Testis (tissue), 3 donors: ENCODE data around the gene CDK1. TPM values are rescaled to one million over a fixed set of nuclear protein-coding genes. Genes with fewer than 3 reads are reported as not detected.

Experiments used
- DNase-seq: peaks from one replicate; pipeline ENCODE4 v3.0.0-alpha.2; 2019
- H3K27ac ChIP-seq, 2 donors: fragments of 200-600 bp; sonication (generic); one replicate each; pipeline ENCODE4 v1.5.1; 2019
- H3K27me3 ChIP-seq: fragments of 200-600 bp; sonication (generic); one replicate; pipeline ENCODE4 v1.5.1; 2019
- H3K36me3 ChIP-seq: fragments of 200-600 bp; sonication (generic); one replicate; pipeline ENCODE4 v1.5.1; 2017; ENCODE audit warnings: low read depth; ENCODE audit errors: missing control alignments
- H3K4me1 ChIP-seq: fragments of 200-600 bp; sonication (generic); one replicate; pipeline ENCODE4 v1.5.1; 2019
- H3K4me3 ChIP-seq, 2 donors: fragments of 200-600 bp; sonication (generic); one replicate each; pipeline ENCODE4 v1.5.1; 2017 to 2019
- H3K9me3 ChIP-seq: fragments of 200-600 bp; sonication (generic); one replicate; pipeline ENCODE4 v1.5.1; 2017
- CTCF ChIP-seq, 3 experiments: fragments of 450-650 bp in 2 of 3; fragments of 200-600 bp in 1 of 3; sonication (generic) in 1 of 3; IDR thresholded peaks; one replicate each; pipeline ENCODE4 v1.5.1; 2016 to 2019; ENCODE audit warnings: antibody characterized with exemption in 3 of 3, mild to moderate bottlenecking in 2 of 3, moderate library complexity in 1 of 3
- POLR2A ChIP-seq: fragments of 450-650 bp; IDR thresholded peaks from one replicate; pipeline ENCODE4 v1.6.1; 2017; ENCODE audit warnings: antibody characterized with exemption, mild to moderate bottlenecking, moderate library complexity
- WGBS, 2 donors: methylation state at CpG; one replicate each; pipeline ENCODE4 v1.1.5; 2018; 5-methylcytosine and 5-hydroxymethylcytosine counted together
- intact Hi-C: fragments of 100-400 bp; cut with DNase I; formaldehyde crosslinking; loops from one replicate; pipeline ENCODE4 v1.15.1; 2023; ENCODE audit warnings: low total_unique reads
- polyA plus RNA-seq: library from polyadenylated mRNA; stranded (reverse); fragments of 350-450 nt; fragmentation: Illumina TruSeq; extraction: RNeasy Lipid Tissue Mini Kit (QIAGEN cat#74804); gene quantifications from one replicate; pipeline ENCODE4 v1.2.3, GENCODE V29; 2014; ENCODE audit warnings: low read depth, low replicate concordance; ENCODE audit not compliant: insufficient read depth
- total RNA-seq, 2 donors: library from RNA; depleted of rRNA; stranded (reverse); fragments of >200 nt; gene quantifications; one replicate each; pipeline ENCODE4 v1.2.3, GENCODE V29; 2016

CDK1 gene
- total and polyA plus RNA-seq, 3 donors from 2014 or later, result 11.8 to 47.9 (median 14.3) TPM

GRCh38 chr10:60737242-60737641 is 41.0 kb upstream of the CDK1 start:
- Histone ChIP-seq H3K36me3 (no peaks in the 10 kb centered on the region), H3K4me3 (no peak overlapping the region), H3K27me3 (no peaks in the 10 kb centered on the region), H3K9me3 (no peaks in the 10 kb centered on the region), H3K27ac (no peak overlapping the region), H3K4me1 (no peaks in the 10 kb centered on the region)
- DNase-seq, result no peak
- TF ChIP-seq POLR2A, result no peak
- TF ChIP-seq CTCF (IDR thresholded peaks at IDR 0.05), result no peak
- intact Hi-C loops, result no loop called here
- WGBS, 2 donors, result 77 to 80% methylated on average over 5 of the region's 5 CpGs

- intact Hi-C loops, result no loop called here
- no peak for TF ChIP-seq POLR2A
- TF ChIP-seq CTCF (IDR thresholded peaks at IDR 0.05), result no peak
- no peak for DNase-seq
These were observed 38.7 kb upstream of the CDK1 start for GRCh38 chr10:60739558-60739957.

GRCh38 chr10:60742512-60742911 is 35.8 kb upstream of the CDK1 start:
- Histone ChIP-seq H3K4me3 (no peak overlapping the region), H3K36me3 (no peaks in the 10 kb centered on the region), H3K27me3 (no peaks in the 10 kb centered on the region), H3K27ac (no peak overlapping the region), H3K9me3 (no peaks in the 10 kb centered on the region), H3K4me1 (no peaks in the 10 kb centered on the region)
- intact Hi-C loops, result no loop called here
- TF ChIP-seq POLR2A (no peak), CTCF (IDR thresholded peaks at IDR 0.05) (no peak)
- no peak for DNase-seq
- 89 to 95% methylated on average over 3 of the region's 3 CpGs for WGBS, 2 donors

More at GRCh38 chr10:60739558-60739957, 38.7 kb upstream of the CDK1 start:
- Histone ChIP-seq H3K4me1 (no peaks in the 10 kb centered on the region), H3K27ac (no peak overlapping the region), H3K27me3 (no peaks in the 10 kb centered on the region), H3K36me3 (no peaks in the 10 kb centered on the region), H3K4me3 (no peak overlapping the region), H3K9me3 (no peaks in the 10 kb centered on the region)

- H3K4me3 ChIP-seq, result no peak overlapping the region
- intact Hi-C loops, result no loop called here
- DNase-seq, result no peak
- H3K27ac ChIP-seq, result no peak overlapping the region
- no peaks in the 10 kb centered on the region for H3K9me3 ChIP-seq
- H3K4me1 ChIP-seq, result no peaks in the 10 kb centered on the region
- no peaks in the 10 kb centered on the region for H3K36me3 ChIP-seq
- 84 to 89% methylated on average over 2 of the region's 2 CpGs for WGBS, 2 donors
- TF ChIP-seq POLR2A (no peak), CTCF (IDR thresholded peaks at IDR 0.05) (no peak)
- no peaks in the 10 kb centered on the region for H3K27me3 ChIP-seq
These were observed 30.3 kb upstream of the CDK1 start for GRCh38 chr10:60747817-60748469.

GRCh38 chr10:60753152-60753551 is 25.1 kb upstream of the CDK1 start:
- TF ChIP-seq CTCF (IDR thresholded peaks at IDR 0.05) (no peak), POLR2A (no peak)
- Histone ChIP-seq H3K36me3 (no peaks in the 10 kb centered on the region), H3K9me3 (no peaks in the 10 kb centered on the region), H3K4me1 (no peaks in the 10 kb centered on the region), H3K27ac (no peak overlapping the region), H3K27me3 (no peaks in the 10 kb centered on the region), H3K4me3 (no peak overlapping the region)
- WGBS, 2 donors, result 91 to 100% methylated on average over 1 of the region's 1 CpG
- no peak for DNase-seq
- intact Hi-C loops, result no loop called here
